ENCODE measurements around the gene CFAP46.
"Not testable (repeated sequence)": the region's sequence is repeated elsewhere in the genome, so short reads cannot be mapped to it uniquely, and the experiment has no call there.

CFAP46 gene

GRCh38 chr10:132860532-132860931 is 81.8 kb downstream of the CFAP46 start:
- DNase-seq: no peak

- no peak for DNase-seq
Measured at GRCh38 chr10:132859084-132859855, 83.1 kb downstream of the CFAP46 start.

- DNase-seq: no peak
Measured at GRCh38 chr10:132858121-132859081, 84.0 kb downstream of the CFAP46 start.

- DNase-seq: no peak
Measured at GRCh38 chr10:132856869-132857524, 85.4 kb downstream of the CFAP46 start.

GRCh38 chr10:132855889-132856288 is 86.5 kb downstream of the CFAP46 start:
- no peak for DNase-seq

GRCh38 chr10:132851451-132851850 is 90.9 kb downstream of the CFAP46 start:
- DNase-seq: no peak

GRCh38 chr10:132850896-132851295 is 91.5 kb downstream of the CFAP46 start:
- no peak for DNase-seq

- no peak for DNase-seq
Measured at GRCh38 chr10:132850246-132850645, 92.1 kb downstream of the CFAP46 start.

- no peak for DNase-seq
Measured at GRCh38 chr10:132849546-132850031, 92.8 kb downstream of the CFAP46 start.

- DNase-seq: no peak
Measured at GRCh38 chr10:132848951-132849545, 93.3 kb downstream of the CFAP46 start.

GRCh38 chr10:132848291-132848701 is 94.1 kb downstream of the CFAP46 start:
- DNase-seq: no peak

GRCh38 chr10:132847856-132848255 is 94.5 kb downstream of the CFAP46 start:
- no peak for DNase-seq

GRCh38 chr10:132847416-132847777 is 95.0 kb downstream of the CFAP46 start:
- no peak for DNase-seq

GRCh38 chr10:132846631-132847415 is 95.5 kb downstream of the CFAP46 start:
- DNase-seq: no peak

GRCh38 chr10:132845780-132846595 is 96.4 kb downstream of the CFAP46 start:
- no peak for DNase-seq

GRCh38 chr10:132845041-132845551 is 97.3 kb downstream of the CFAP46 start:
- DNase-seq: no peak

- no peak for DNase-seq
Measured at GRCh38 chr10:132844069-132844809, 98.1 kb downstream of the CFAP46 start.

GRCh38 chr10:132843276-132843675 is 99.1 kb downstream of the CFAP46 start:
- DNase-seq: not testable (repeated sequence)

GRCh38 chr10:132842397-132842796 is 100.0 kb downstream of the CFAP46 start:
- DNase-seq: no peak

- DNase-seq: no peak
Measured at GRCh38 chr10:132841615-132841975, 100.8 kb downstream of the CFAP46 start.

All from amniotic stem cell (primary cell).